ENCODE results near the gene CALML3.

CALML3 gene

GRCh38 chr10:5573968-5574641 is 49.3 kb downstream of the CALML3 start:
- no peak for DNase-seq

GRCh38 chr10:5574642-5575131 is 49.9 kb downstream of the CALML3 start:
- no peak for DNase-seq

GRCh38 chr10:5575144-5575481 is 50.4 kb downstream of the CALML3 start:
- no peak for DNase-seq

- no peak for DNase-seq
Observed at GRCh38 chr10:5575482-5576153, 50.9 kb downstream of the CALML3 start.

GRCh38 chr10:5576154-5576748 is 51.5 kb downstream of the CALML3 start:
- DNase-seq: no peak
